BLaER1 (cell line): ENCODE results near the gene OR2V2.
A peak's percentile ranks its signal among the peaks of the same experiment; 100 is the strongest.
"Not testable (repeated sequence)": the region's sequence is repeated elsewhere in the genome, so short reads cannot be mapped to it uniquely, and the experiment has no call there.

Source experiments
- H3K27ac ChIP-seq: shearing (Covaris generic); formaldehyde crosslinking; 2 replicates; pipeline ENCODE4 v1.8.1; 2022
- H3K27me3 ChIP-seq: shearing (Covaris generic); formaldehyde crosslinking; 2 replicates; pipeline ENCODE4 v1.8.1; 2022
- H3K36me3 ChIP-seq: shearing (Covaris generic); formaldehyde crosslinking; 2 replicates; pipeline ENCODE4 v1.8.1; 2022
- H3K4me1 ChIP-seq: shearing (Covaris generic); formaldehyde crosslinking; 2 replicates; pipeline ENCODE4 v1.8.1; 2022
- H3K4me2 ChIP-seq: shearing (Covaris generic); formaldehyde crosslinking; 2 replicates; pipeline ENCODE4 v1.8.1; 2022
- H3K4me3 ChIP-seq: shearing (Covaris generic); formaldehyde crosslinking; 2 replicates; pipeline ENCODE4 v1.8.1; 2022
- H3K9ac ChIP-seq: shearing (Covaris generic); formaldehyde crosslinking; 2 replicates; pipeline ENCODE4 v1.8.1; 2022
- H3K9me3 ChIP-seq: shearing (Covaris generic); formaldehyde crosslinking; 2 replicates; pipeline ENCODE4 v1.8.1; 2022
- H4K20me1 ChIP-seq: shearing (Covaris generic); formaldehyde crosslinking; 2 replicates; pipeline ENCODE4 v1.8.1; 2022
- Cebpa-rat ChIP-seq: shearing (Covaris generic); IDR thresholded peaks from 2 replicates; pipeline ENCODE4 v1.8.1; 2022

Gene OR2V2

GRCh38 chr5:181105391-181106025, 41.9 kb upstream of the OR2V2 start:
- Histone ChIP-seq H4K20me1 (no peaks in the 10 kb centered on the region), H3K36me3 (no peaks in the 10 kb centered on the region), H3K9me3 (no peaks in the 10 kb centered on the region), H3K9ac (no peak overlapping the region), H3K27me3 (peaks cover 11% of the 10 kb centered on the region; the same call in 1 of the 2 replicates), H3K4me1 (peaks cover 14% of the 10 kb centered on the region; the same call in 1 of the 2 replicates), H3K4me2 (0 out of 2 replicates have a peak overlapping the region, but pooled peaks have one; percentile 3), H3K27ac (no peak overlapping the region), H3K4me3 (no peak overlapping the region)
- TF ChIP-seq Cebpa-rat: no peak

GRCh38 chr5:181107699-181108098, 39.7 kb upstream of the OR2V2 start:
- Histone ChIP-seq H3K4me3 (no peak overlapping the region), H3K9ac (no peak overlapping the region), H3K27ac (no peak overlapping the region), H3K4me1 (peaks cover 25% of the 10 kb centered on the region; the same call in 1 of the 2 replicates), H3K4me2 (no peak overlapping the region), H3K9me3 (no peaks in the 10 kb centered on the region), H3K36me3 (no peaks in the 10 kb centered on the region), H3K27me3 (peaks cover 11% of the 10 kb centered on the region; the same call in 1 of the 2 replicates), H4K20me1 (no peaks in the 10 kb centered on the region)
- no peak for TF ChIP-seq Cebpa-rat

- Histone ChIP-seq H3K4me3 (no peak overlapping the region), H3K27ac (no peak overlapping the region), H3K4me2 (no peak overlapping the region), H3K36me3 (no peaks in the 10 kb centered on the region), H3K27me3 (peaks cover 8% of the 10 kb centered on the region; the same call in 1 of the 2 replicates), H3K4me1 (peaks cover 25% of the 10 kb centered on the region; the same call in 1 of the 2 replicates), H3K9me3 (peaks cover 2% of the 10 kb centered on the region; the same call in 1 of the 2 replicates), H3K9ac (no peak overlapping the region), H4K20me1 (no peaks in the 10 kb centered on the region)
- no peak for TF ChIP-seq Cebpa-rat
These were observed 38.7 kb upstream of the OR2V2 start for GRCh38 chr5:181108578-181109165.

DNA sequence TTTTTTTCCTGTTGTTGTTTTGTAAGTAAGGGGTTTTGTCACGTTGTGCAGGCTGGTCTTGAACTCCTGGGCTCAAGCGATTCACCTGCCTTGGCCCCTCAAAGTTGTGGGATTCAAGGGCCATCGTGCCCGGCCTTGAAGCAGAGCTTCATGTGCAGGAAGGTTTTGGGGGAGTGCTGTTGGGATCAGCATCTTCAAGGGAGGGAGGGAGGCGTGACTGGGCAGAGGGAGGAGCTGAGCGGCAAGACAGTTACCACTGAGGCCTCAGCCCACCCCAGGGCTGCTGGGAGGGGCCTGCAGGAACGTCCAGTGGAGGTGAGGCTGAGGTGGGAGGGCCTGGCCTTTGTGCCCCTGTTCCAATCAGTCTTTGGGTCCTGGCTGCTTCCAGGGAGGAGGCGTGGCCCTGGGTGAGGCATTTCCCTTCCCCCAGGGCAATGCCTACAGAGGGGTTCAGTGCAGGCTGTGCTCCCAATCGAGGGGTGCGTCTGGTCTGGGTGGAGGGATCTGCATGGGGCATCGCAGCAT, 37.8 kb upstream of the OR2V2 start:
- Histone ChIP-seq H3K9me3 (peaks cover 10% of the 10 kb centered on the region), H3K4me1 (peaks cover 20% of the 10 kb centered on the region; the same call in 1 of the 2 replicates), H4K20me1 (no peaks in the 10 kb centered on the region), H3K36me3 (no peaks in the 10 kb centered on the region), H3K9ac (no peak overlapping the region), H3K4me3 (no peak overlapping the region), H3K27me3 (peaks cover 3% of the 10 kb centered on the region; the same call in 1 of the 2 replicates), H3K4me2 (no peak overlapping the region), H3K27ac (no peak overlapping the region)
- TF ChIP-seq Cebpa-rat: no peak

DNA sequence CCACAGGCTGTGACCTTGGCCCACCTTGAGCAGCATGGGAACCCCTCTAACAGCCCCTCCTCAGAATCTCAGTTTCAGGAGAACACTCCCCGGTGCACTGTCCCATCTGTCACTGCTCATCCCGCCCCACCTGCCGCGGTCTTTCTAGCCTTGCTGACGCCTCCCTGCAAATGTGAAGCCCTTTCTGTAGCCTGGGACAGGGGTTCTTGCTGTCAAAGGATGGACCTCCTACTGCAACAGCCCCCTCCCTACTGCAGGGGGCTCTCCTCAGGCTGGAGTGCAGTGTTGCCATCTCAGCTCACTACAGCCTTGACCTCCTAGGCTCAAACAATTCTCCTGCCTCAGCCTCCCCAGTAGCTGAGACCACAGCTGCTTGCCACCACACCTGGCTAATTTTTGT, 36.4 kb upstream of the OR2V2 start:
- no peak overlapping the region for H3K27ac ChIP-seq

GRCh38 chr5:181112476-181112875, 34.9 kb upstream of the OR2V2 start:
- Histone ChIP-seq H3K27me3 (peaks cover 7% of the 10 kb centered on the region; the same call in 1 of the 2 replicates), H3K4me2 (no peak overlapping the region), H3K4me3 (no peak overlapping the region), H3K9me3 (peaks cover 13% of the 10 kb centered on the region), H3K36me3 (no peaks in the 10 kb centered on the region), H3K27ac (no peak overlapping the region), H3K9ac (no peak overlapping the region), H3K4me1 (peaks cover 10% of the 10 kb centered on the region; the same call in 1 of the 2 replicates), H4K20me1 (no peaks in the 10 kb centered on the region)
- TF ChIP-seq Cebpa-rat: no peak

More for the DNA sequence above, 36.4 kb upstream of the OR2V2 start:
- TF ChIP-seq Cebpa-rat: no peak
- Histone ChIP-seq H3K4me3 (no peak overlapping the region), H3K36me3 (no peaks in the 10 kb centered on the region), H3K9ac (no peak overlapping the region), H3K27me3 (peaks cover 7% of the 10 kb centered on the region; the same call in 1 of the 2 replicates), H3K4me2 (0 out of 2 replicates have a peak overlapping the region, but pooled peaks have one; percentile 9), H3K4me1 (peaks cover 12% of the 10 kb centered on the region; the same call in 1 of the 2 replicates), H3K9me3 (peaks cover 13% of the 10 kb centered on the region), H4K20me1 (no peaks in the 10 kb centered on the region)

GRCh38 chr5:181113572-181113971, 33.8 kb upstream of the OR2V2 start:
- H4K20me1 ChIP-seq, H3K27ac ChIP-seq, H3K36me3 ChIP-seq, H3K4me2 ChIP-seq, H3K9ac ChIP-seq, H3K4me3 ChIP-seq, H3K27me3 ChIP-seq: not testable (repeated sequence)
- peaks cover 13% of the 10 kb centered on the region for H3K9me3 ChIP-seq
- peaks cover 10% of the 10 kb centered on the region; the same call in 1 of the 2 replicates for H3K4me1 ChIP-seq

- Histone ChIP-seq H3K4me3 (no peak overlapping the region), H3K4me1 (peaks cover 10% of the 10 kb centered on the region; the same call in 1 of the 2 replicates), H3K27ac (no peak overlapping the region), H3K9me3 (peaks cover 13% of the 10 kb centered on the region), H3K9ac (no peak overlapping the region), H3K4me2 (no peak overlapping the region), H3K27me3 (peaks cover 7% of the 10 kb centered on the region; the same call in 1 of the 2 replicates), H4K20me1 (no peaks in the 10 kb centered on the region), H3K36me3 (no peaks in the 10 kb centered on the region)
- no peak for TF ChIP-seq Cebpa-rat
These were observed 33.0 kb upstream of the OR2V2 start for GRCh38 chr5:181114284-181114843.

GRCh38 chr5:181114844-181115778, 32.3 kb upstream of the OR2V2 start:
- H4K20me1 ChIP-seq: no peaks in the 10 kb centered on the region
- peaks cover 7% of the 10 kb centered on the region; the same call in 1 of the 2 replicates for H3K27me3 ChIP-seq
- H3K4me2 ChIP-seq: no peak overlapping the region
- peaks cover 10% of the 10 kb centered on the region; the same call in 1 of the 2 replicates for H3K4me1 ChIP-seq
- H3K9ac ChIP-seq: no peak overlapping the region
- no peaks in the 10 kb centered on the region for H3K36me3 ChIP-seq
- no peak for TF ChIP-seq Cebpa-rat
- no peak overlapping the region for H3K4me3 ChIP-seq
- H3K9me3 ChIP-seq: peaks cover 13% of the 10 kb centered on the region
- H3K27ac ChIP-seq: no peak overlapping the region
